GM19035 (cell line): ENCODE results near the gene EDAR.

Experiments
- ATAC-seq: cut with Tn5 transposase; IDR thresholded peaks from one replicate; pipeline ENCODE4 v1.9.1; 2021; ENCODE audit not compliant: unreplicated experiment

EDAR gene

GRCh38 chr2:108988796-108989713, at the start of gene EDAR:
EDAR (minus strand) TSS chr2:108989220; CDS start chr2:108931014, 58,206 bp downstream.
- ATAC-seq = no peak

GRCh38 chr2:109033171-109033570, 44.2 kb upstream of the EDAR start:
- no peak for ATAC-seq

- ATAC-seq = no peak
These were observed 43.3 kb upstream of the EDAR start for GRCh38 chr2:109032229-109032820.

GRCh38 chr2:109031476-109032228, 42.6 kb upstream of the EDAR start:
- peak; percentile 60 for ATAC-seq

- peak; percentile 16 for ATAC-seq
These were observed 42.0 kb upstream of the EDAR start for GRCh38 chr2:109030870-109031475.

GRCh38 chr2:109029490-109030201, 40.6 kb upstream of the EDAR start:
- ATAC-seq = no peak

GRCh38 chr2:109028738-109029489, 39.9 kb upstream of the EDAR start:
- ATAC-seq = no peak

- ATAC-seq = no peak
These were observed 39.3 kb upstream of the EDAR start for GRCh38 chr2:109028277-109028676.

- no peak for ATAC-seq
These were observed 38.7 kb upstream of the EDAR start for GRCh38 chr2:109027702-109028101.

- ATAC-seq = no peak
These were observed 35.5 kb upstream of the EDAR start for GRCh38 chr2:109024477-109024876.

GRCh38 chr2:109021895-109022300, 32.9 kb upstream of the EDAR start:
- no peak for ATAC-seq

GRCh38 chr2:109020217-109020637, 31.2 kb upstream of the EDAR start:
- no peak for ATAC-seq

- ATAC-seq = no peak
These were observed 29.4 kb upstream of the EDAR start for GRCh38 chr2:109018452-109018851.

- ATAC-seq = no peak
These were observed 28.0 kb upstream of the EDAR start for GRCh38 chr2:109017017-109017416.

GRCh38 chr2:109016376-109016775, 27.4 kb upstream of the EDAR start:
- ATAC-seq = no peak

GRCh38 chr2:109014476-109014875, 25.5 kb upstream of the EDAR start:
- ATAC-seq = no peak

- ATAC-seq = no peak
These were observed 24.0 kb upstream of the EDAR start for GRCh38 chr2:109013051-109013450.

- no peak for ATAC-seq
These were observed 21.0 kb upstream of the EDAR start for GRCh38 chr2:109009920-109010610.

GRCh38 chr2:109006971-109007370, 18.0 kb upstream of the EDAR start:
- no peak for ATAC-seq
